NCI-H128 (cell line): ENCODE results near the gene RBM7.

ENCODE experiments used
- DNase-seq: peaks from one replicate; lab custom pipeline; 2025; ENCODE audit not compliant: unreplicated experiment; lab: John Stamatoyannopoulos, UW

RBM7 gene

DNA sequence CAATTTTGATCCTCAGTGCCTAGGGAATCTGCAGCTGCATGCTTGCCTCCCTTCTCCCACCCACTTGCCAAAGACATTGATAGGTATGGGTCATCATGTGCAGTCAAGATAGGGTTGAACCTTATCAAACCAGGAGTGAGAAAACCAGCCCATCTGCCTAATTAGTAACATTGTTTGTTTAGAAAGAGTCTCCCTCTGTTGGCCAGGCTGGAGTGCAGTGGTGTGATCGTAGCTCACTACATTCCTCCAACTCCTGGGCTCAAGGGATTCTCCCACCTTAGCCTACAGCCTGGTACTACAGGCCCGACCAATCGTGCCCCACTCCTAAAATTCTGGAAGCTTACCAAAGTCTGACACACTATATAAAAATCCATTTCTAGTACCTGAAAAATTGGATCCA lies 4.7 kb upstream of the RBM7 start:
- no peak for DNase-seq

DNA sequence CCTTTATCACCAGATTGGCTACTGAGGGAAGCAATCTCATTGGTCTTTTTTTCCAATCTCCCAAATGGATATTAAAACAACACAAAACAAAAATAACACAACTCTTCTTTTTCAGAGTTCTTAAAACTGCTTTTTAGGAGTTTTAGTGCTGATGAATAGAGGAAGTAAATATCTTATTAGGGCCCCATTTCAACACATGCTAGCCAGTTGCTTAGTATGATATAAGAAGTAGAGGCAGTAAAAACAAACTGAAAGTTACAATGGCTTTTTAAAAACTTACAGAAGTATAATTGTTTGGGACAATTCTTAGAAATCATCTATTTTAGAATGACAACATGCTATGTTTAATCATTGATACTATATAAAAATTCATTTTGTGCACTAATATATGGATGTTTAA lies 3.5 kb upstream of the RBM7 start:
- DNase-seq: no peak

DNA sequence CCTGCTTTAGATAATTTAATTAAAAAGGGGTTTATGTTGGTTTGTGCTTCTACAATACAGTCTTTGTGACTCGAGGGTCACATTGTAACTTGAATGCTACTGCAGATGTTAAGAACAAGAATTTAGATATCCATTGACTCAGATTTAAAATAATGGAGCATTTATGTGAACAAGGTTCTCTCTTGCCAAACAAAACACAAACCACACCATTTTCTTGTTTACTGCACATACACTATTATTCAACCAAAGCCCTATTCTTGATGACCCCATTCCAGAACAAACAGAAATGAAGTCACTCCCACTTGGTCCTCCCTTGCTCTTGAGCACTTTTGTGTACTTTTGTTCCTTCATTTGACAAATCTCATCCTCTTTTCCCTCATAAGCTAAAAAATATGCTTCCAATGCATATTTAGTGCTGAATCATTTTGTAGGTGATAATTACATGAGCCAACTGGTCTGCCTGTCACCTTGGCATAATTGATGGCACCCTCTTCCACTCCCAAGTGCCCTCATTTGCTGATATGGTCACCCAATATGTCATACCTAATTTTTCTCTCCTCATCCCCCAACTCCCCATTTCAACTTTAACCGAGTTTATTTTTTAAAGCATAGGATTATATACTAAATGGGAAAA lies 3.0 kb upstream of the RBM7 start:
- DNase-seq: no peak

DNA sequence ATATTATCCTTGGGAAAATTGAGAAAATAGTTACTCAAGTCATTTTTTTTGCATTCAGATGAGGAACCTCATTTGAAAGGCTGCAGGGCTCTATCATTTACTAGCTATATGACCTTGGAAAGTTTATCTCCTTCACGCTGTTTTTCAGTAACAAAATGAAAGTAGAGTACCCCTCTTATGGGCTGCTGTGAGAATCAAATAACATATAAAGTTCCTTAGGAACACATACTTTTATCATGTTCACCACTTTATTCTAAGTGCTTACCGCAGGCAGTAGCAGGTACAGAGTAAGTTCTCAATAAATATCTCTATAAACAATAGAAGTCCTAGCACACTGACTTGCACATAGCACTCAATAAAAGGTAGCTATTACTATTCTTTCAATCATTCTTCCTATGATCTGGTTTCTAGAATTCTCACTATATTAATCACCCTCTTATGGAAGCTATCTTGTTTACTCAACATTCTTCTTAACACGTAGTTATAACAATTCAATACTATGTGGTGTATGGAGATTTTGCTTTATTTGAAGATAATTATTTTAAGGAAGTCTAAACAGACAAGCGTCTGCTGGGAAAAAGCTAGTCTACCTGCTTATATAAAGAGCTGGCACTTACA lies 2.1 kb upstream of the RBM7 start:
- DNase-seq: no peak

DNA sequence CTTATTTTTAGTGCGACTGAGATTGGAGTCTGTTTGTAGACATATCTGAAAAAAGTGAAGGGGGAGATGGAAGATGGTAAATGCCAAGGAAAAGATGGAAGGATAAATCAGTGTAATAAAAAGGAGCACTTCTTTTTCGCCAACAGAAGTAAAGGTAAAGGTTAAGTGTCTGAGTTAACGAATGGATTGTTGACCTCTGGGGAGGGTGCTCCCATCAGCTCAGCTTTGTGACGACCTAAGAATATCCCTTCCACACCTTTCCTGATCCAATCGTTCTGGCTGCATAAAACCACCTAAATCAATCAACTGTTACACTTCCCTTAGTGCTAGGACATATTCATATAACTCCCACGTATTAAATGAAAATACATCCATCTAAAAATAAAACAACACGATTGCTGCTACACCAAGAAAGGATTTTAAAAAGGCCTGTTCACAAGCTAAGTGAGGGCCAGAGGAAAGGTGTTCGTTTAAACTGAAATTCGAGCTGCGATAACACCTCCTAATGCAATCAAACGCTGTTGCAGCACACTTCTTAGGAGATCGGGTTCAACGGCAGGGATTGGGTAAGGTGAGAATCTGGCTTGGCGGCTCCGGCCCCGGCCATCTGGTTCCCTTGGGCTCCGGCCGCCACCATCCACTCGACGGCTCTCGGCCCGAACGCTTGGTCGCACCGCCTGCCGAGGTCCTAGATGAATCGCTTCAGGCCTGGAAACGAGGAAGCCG lies 813 bp upstream of the RBM7 start:
- peak; percentile 42 for DNase-seq

DNA sequence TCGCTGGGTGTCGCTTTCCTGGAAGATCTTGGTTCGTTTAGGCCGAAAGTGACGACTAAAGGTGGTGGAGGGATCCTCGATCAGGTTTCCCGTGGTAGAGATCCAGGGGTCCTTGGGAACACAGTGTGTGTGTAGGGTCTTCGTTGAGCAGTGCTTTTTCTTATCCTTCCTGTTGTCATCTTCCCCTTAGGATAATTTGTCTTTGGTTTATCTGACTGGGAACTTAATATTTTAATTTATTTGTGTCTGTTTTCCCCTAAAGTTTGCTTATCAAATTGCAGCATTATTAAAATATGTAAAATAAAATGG lies 403 bp downstream of the RBM7 start:
- DNase-seq: no peak

DNA sequence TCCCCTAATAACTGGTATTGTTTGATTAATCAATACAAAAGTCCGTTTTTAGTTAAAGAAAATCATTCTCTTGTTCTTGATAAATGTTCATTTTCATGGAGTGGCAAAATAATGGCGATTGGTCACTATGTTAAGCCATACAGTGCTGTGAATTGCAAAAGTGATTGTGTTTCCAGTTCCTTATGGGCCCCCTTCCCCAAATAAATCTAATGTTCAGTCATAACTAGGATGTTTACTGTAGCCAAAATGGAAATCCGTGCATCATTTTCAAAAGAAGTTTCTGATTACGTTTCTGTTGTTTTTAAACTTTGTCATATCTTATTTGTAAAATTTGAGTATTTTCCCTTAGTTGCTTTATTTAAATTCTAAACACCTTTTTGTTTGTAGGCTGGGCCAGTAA lies 845 bp downstream of the RBM7 start:
- no peak for DNase-seq

DNA sequence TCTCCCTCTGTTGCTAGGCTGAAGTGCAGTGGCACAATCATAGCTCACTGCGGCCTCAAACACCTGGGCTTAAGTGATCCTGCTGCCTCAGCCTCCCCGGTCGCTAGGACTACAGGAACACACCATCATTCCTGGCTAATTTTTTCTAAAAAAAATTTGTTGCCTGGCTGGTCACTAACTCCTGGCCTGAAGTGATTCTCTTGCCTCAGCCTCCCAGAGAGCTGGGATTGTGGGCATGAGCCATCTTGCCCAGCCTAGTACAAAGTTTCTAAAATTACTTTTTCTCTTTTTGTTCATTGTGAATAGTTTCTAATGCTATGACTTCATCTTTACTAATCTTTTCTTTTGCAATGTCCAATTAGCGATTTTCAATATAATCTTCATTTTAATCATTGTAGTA lies 12.5 kb downstream of the RBM7 start:
- DNase-seq: no peak

DNA sequence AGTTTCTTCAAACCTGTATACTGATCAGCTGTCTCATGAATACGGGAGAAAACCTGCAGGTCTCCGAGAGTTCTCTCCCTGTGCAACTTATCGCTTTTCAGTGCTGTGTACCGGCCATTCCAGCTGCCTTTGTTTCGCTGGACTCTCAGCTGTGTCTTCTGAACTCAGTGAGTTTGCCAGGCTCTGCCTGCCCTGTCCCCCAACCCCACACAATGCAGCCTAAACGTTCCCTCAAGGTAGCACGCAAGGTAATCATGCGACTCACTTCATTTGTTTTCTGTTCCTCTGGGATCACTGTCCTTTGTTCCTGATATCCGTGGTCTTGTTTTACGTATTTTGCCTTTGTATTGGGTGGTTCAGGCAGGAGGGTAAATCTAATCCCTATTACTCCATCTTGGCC lies 13.5 kb downstream of the RBM7 start:
- no peak for DNase-seq

DNA sequence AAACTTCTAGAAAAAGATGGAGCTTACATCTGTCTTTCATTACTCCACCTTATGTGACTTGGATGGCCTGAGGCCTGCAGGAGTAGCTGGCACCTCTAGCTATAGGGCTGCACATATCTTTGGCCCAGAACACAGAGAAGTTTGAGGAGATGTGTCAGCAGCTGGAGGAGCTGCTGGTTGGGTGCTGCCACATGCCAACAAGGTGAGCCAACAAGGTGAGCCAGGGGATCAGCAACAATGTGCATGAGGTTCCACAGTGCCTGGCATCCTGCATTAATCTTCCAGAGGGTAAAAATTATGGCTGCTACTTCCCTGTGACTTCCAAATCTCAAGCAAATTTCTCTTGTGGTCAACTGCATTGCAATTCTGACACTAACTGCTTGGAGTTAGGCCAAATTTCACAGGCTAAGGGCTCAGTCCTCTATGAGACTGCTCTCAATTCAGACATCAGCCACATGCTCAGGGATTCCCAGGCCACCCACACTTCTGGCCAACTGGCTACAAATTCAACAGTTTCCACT lies 16.0 kb downstream of the RBM7 start:
- no peak for DNase-seq

DNA sequence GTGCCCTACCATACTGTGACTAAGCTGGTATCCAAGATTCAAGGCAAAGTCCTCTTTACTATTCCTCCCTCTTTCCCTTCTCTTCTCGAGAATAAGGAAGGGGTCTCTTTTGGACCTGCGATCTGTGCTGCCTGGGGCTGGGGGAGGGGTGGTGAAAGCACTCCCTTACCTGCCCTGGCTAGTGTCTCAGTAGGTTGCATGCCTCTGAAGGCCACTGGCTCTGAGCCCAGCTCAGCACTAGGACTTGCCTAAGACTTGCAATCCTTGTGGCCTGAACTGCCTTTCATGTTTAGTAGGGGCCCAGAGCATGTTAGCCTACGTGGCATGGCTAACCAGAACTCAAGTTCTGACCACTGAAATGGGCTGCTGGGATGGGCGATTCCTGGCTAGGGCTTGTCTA lies 25.8 kb downstream of the RBM7 start:
- no peak for DNase-seq

DNA sequence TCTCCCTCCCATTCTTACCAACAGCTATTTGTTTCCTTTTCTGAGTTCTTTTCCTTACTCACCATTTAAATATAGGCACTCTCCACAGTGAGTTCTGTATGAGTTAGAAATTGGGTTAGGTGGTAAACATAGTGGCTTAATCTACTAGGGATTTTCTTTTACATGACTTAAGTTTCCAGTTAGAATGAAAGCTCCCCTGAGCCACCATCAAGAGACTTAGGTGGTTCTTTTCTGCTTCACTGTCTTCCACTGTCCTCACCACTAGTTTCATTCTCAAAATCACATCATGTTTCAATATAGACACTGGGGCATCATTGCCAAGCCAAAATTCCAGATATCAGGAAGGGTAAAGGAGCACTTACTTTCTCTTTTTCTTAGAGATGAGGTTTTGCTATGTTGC lies 29.8 kb downstream of the RBM7 start:
- no peak for DNase-seq

DNA sequence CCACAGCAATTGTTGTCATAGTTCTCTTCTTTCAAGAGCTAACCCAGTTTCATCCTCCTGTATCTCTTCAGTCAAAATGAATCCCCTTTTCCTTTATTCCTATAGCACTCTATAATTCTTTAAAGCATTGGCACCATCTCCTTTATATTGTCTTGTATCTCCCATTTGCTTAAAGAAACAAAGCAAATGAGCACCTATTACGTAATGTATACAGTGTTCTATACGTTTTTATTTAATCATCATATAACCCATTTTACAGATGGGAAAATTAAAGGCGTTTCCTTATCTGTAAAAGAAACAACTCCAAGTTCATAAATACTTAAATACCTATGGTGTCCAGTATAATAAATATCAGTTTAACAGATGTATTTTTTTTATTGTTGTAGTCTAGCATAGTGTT lies 32.4 kb downstream of the RBM7 start:
- DNase-seq: no peak

DNA sequence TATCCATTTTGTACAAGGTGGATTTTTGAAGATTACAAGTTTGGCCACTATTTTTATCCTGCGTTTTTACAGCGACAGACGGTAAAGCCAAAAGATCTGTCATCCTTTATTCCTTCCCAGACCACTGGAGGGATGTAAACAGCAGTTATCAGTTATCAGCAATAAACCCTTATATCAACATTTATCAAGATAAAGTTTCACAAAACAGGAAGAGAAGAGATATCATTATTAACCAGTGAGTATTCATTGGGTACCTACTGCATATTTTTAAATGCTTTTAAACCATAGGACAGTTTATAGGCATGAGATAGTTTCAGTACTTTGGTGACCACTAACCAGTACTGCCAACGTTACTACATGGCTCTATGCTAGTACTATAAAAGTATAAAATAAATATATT lies 32.9 kb downstream of the RBM7 start:
- no peak for DNase-seq

DNA sequence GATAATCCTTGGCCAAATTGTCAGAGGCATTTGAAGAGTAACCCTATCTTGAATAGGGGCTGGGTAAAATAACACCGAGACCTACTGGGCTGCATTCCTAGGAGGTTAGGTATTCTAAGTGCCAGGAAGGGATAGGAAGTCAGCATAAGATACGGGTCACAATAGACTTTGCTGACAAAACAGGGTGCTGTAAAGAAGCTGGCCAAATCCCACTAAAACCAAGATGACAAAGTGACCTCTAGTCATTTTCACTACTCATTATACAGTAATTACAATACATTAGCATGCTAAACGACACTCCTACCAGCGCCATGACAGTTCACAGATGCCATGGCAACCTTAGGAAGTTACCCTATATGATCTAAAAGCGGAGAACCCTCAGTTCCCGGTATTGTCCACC lies 37.8 kb downstream of the RBM7 start:
- DNase-seq: no peak

DNA sequence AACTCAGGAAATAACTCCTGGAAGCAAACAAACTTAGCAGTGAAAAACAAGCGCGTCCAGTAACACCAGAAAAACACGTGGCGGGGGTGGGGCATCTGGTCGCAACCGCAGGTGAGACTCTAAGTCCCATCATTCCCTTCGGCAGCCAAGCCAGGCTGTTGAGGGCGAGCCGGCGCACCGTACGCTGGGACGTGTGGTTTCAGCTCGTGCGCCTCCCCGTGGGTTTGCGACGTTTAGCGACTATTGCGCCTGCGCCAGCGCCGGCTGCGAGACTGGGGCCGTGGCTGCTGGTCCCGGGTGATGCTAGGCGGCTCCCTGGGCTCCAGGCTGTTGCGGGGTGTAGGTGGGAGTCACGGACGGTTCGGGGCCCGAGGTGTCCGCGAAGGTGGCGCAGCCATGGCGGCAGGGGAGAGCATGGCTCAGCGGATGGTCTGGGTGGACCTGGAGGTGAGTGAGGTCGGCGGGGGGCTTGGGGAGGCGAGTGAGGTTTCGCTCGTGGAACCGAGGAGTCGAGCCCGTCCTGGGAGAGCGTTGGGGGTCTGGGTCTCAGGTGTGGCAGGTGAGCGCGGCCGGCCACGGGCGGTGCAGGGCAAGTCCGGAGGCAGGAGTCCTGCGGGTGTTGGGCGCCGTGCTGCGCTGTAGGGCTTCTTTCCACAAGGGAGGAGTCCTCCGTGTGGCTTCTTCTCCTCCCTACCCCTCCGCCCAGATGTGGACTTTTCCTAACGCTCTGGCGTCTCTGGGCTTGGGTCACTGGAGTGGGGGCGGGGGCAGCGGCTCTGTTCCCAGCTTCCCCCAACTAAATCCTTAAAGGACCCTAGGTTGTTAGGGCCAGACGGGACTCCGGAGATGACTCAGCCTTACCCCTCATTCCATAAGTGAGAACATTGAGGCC lies 39.0 kb downstream of the RBM7 start, which contains the start of gene REXO2:
REXO2 (plus strand) TSS at position 239 of the 892 bp plus-strand sequence; CDS start at position 301, 62 bp downstream.
- peak; percentile 83 for DNase-seq

DNA sequence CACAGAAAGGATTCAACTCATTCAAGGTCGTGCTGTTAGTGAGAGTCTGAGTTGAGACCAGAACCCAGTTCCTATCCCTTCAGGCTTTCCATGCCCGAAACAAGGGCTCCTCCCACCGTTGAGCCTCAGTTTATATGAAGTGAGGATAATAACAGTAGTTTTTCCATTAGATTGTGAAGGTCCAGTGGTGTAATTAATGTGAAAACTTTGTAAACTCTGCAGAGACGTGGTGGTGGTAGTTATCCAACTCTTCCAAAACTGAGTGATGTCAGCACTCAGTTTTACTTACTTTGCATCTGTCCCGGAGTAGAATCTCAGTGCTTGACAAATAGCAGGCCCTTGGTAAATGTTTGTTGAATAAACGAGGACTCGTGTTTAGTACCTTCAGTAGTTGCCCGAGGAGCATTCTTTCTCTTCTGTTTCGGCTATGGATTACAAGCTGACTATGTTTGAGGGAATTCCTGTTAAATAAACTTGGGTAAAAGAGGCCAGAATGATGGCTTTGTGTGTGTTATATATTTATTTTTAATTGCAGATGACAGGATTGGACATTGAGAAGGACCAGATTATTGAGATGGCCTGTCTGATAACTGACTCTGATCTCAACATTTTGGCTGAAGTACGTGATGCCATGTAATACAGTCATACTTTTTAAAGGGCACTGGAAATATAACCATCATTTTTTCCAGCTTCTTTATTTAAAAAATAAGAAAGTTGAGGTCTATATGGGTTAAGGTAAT lies 39.8 kb downstream of the RBM7 start:
- DNase-seq: no peak

DNA sequence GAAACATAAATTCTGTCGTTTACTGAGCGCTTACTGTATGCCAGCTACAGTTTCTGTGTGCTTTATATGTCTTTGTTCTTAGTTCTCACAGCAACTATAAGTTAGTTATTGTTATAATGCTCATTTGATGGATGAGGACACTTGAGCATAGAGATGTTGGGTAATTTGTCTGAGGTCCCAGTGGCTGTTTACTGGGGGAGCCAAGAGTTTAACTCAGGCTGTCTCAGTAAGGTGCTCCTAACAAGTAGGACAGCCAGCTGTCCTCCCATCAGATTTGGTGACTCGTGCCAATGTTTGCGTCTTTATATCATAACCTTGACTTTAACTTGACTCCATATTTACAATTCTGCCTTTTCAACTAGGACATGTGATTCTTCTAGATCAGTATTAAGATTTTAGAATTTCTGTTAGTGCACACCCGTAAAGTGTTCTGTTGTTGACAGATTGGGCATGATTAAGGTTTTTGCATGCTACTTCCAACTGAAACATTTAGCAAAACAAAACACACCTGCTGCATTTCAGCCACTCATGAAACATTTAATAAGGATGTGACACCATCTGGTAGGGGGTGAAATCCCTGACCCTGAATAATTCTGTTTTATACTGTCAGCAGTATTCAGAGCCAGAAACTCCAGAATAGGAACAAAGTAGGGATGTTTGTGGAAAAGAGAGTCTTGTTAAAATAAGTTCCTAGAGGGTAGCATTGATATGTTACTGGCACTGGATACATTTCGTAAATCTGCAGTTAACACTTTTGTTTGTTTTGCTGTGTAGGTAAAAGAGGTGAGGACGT lies 40.7 kb downstream of the RBM7 start:
- no peak for DNase-seq

DNA sequence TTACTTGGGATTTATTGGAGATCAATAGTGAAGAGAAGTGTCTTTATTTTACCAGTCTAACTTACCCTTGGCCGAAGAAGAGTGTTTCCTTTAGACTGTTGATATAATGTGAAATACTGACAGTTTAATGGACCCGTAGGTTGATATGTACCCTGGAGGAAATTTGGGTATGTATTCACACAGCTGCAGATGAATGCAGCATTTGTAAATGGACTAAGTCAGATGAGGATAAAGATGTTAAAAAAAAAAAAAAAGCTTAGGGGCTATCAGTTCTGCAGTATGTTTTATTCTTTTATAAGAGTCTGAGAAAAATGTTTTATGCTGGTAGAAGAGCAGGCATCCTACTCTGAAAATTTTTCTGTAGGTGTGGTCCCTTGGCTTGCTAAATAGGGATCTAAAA lies 41.5 kb downstream of the RBM7 start:
- DNase-seq: no peak

DNA sequence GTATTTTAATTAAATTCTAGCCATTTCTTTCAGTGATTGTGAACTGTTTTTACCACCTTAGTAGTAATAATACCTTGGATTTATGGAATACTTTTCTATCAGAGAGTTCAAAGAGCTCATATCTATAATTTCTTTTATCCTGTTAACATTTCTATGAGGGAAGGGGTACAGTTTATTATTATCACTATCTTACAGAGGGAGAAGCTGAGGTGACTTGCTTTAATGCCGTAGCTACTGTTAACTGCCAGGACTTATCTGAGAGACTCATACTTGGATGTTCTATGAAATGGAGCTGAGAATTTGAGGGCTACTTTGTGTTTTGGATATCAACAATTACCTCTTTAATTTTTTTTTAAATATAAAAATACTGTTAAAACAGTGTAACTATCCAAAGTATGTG lies 42.1 kb downstream of the RBM7 start:
- no peak for DNase-seq
